ENCODE measurements around the gene ZNF32.

Gene ZNF32

DNA sequence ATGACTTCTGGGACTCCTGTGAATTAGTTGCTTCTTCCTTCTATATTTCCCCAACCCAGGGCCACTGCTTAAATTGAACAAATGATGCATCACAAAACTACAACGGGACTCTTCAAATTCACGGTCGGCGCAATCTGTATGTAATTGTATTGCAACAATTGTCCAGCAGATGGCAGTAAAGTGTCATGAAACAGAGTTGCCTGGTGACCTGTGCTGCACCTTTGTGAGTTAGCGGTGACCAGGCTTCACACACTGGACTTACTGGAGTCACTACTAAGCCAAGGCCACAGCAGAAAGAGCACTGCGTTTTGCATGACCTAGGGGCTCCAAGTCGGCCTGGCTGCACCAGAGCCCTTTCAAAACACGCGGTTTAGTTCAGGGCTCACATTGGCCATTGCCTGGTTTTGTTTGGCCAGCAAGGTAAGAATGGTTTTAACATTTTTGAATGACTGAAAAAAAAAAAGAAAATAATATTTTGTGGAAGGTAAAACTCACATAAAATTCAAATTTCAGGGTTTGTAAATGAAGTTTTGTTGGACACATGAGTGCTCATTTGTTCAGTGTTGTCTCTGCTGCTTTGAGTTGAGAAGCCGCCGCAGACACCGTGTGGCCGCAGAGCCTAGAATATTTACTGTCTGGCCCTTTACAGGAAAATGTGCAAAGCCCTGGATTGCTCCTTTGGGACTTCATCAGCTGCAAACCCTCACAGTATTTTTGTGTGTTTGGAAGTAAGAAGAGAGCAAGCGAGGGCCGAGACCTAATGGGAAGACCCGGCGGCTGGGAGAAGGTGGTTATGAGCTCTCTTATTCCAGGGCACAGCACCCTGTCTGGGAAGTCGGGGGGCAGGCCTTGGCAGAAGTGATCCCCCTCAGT, 23.2 kb upstream of the ZNF32 start:
- TF ChIP-seq, protein P1, sequence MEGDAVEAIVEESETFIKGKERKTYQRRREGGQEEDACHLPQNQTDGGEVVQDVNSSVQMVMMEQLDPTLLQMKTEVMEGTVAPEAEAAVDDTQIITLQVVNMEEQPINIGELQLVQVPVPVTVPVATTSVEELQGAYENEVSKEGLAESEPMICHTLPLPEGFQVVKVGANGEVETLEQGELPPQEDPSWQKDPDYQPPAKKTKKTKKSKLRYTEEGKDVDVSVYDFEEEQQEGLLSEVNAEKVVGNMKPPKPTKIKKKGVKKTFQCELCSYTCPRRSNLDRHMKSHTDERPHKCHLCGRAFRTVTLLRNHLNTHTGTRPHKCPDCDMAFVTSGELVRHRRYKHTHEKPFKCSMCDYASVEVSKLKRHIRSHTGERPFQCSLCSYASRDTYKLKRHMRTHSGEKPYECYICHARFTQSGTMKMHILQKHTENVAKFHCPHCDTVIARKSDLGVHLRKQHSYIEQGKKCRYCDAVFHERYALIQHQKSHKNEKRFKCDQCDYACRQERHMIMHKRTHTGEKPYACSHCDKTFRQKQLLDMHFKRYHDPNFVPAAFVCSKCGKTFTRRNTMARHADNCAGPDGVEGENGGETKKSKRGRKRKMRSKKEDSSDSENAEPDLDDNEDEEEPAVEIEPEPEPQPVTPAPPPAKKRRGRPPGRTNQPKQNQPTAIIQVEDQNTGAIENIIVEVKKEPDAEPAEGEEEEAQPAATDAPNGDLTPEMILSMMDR (IDR thresholded peaks at IDR 0.05; ENCODE audit: extremely low read depth, missing control alignments) = peak; percentile 52
- peak; percentile 87 for DNase-seq (ENCODE audit: low spot score)

DNA sequence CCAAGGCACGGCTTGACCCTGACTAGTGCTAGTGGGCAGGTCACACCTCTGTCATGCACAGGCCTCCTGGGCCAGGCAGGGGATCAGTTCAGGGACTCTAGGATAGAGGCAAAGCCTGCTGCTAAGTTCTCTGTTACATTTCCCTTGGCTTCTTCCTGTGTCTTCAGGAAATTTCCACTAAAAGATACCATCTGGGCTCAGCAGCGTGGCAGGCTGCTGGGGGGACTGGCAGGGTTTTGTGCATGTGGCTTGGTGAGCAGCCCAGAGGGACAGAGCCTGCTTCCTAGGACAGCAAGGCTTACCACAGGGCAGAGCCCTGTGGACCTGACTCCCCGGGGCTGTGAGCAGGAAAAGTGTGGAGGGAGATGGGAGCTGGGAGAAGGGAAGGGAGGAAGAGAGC, 20.7 kb upstream of the ZNF32 start:
- DNase-seq (ENCODE audit: low spot score) = no peak
- TF ChIP-seq, protein P1 (IDR thresholded peaks at IDR 0.05; ENCODE audit: extremely low read depth, missing control alignments) = no peak

- no peak for DNase-seq (ENCODE audit: low spot score)
- TF ChIP-seq, protein P1 (IDR thresholded peaks at IDR 0.05; ENCODE audit: extremely low read depth, missing control alignments) = no peak
Measured at GRCh38 chr10:43667761-43668386, 19.2 kb upstream of the ZNF32 start.

DNA sequence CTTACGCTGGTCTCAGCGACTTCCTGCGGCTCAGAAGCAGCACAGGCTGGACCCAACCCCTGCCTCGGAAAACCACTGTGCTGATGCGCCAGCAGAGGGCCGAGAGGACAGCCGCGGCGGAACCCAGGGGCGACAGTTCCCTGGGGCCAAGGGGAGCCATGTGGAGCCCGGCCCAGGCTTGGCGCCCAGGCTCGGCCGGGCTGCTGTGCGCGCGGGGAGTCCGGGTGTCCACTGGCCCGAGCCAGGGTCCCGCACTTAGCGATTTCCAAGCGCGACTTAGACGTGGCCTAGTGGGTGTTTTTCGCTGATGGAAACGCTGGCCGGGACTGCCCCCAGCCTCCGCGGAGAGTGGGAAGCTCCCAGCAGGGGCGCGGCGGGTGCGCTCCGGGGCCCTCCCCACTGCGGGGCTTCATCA, 18.6 kb upstream of the ZNF32 start:
- TF ChIP-seq, protein P1 (IDR thresholded peaks at IDR 0.05; ENCODE audit: extremely low read depth, missing control alignments) = no peak
- peak; percentile 53 for DNase-seq (ENCODE audit: low spot score)

GRCh38 chr10:43666552-43666951, 17.9 kb upstream of the ZNF32 start:
- TF ChIP-seq, protein P1 (IDR thresholded peaks at IDR 0.05; ENCODE audit: extremely low read depth, missing control alignments) = no peak
- DNase-seq (ENCODE audit: low spot score) = no peak

DNA sequence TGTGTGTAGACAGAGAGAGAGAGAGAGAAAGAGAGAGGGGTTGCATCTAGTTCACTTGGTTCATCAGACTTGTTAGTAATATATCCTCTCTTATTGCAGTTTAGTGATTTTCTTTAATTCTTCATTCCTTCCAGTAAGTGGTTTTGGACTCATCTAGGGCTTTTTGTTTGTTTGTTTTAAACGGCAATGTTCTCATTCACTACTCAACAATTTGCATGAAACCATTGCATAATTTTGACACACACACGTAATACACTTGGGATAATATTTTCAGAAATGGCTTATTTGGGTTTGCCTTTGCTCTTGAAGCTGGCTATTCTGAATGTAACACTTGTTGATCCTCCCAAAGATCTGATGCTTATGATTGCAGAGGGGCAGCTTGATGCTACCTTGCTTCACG, 16.4 kb upstream of the ZNF32 start:
- TF ChIP-seq, protein P1 (IDR thresholded peaks at IDR 0.05; ENCODE audit: extremely low read depth, missing control alignments) = no peak

DNA sequence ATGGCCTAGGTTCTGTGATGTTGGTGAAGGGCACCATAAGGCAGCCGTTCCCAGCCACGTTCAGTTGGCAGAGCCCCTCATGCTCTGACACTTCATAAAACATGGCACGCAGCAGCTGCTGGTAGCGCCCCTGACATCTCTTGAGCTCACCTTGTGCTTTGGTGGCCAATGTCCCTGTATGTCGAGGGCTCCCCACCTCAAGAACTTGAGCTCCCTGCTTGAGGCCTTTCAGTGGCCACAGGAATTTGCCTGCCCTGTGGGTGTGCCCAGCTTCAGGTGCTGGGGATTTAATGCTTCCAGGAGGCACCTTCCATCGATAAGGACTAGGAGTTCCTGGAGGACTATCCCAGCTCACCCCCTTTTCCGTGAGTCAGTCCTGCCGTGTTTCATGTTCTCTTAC, 9.5 kb upstream of the ZNF32 start:
- no peak for DNase-seq (ENCODE audit: low spot score)
- TF ChIP-seq, protein P1 (IDR thresholded peaks at IDR 0.05; ENCODE audit: extremely low read depth, missing control alignments) = no peak

More for the DNA sequence above, 16.4 kb upstream of the ZNF32 start:
- no peak for DNase-seq (ENCODE audit: low spot score)
